Trophoblast cell (in vitro differentiated cells and primary cell): ENCODE data around the gene GRB10.

Experiments
- DNase-seq, 2 donors: peaks; one replicate each; pipeline ENCODE4 v3.0.0-alpha.2; 2016
- H2AFZ ChIP-seq: 2 replicates; pipeline ENCODE4 v1.6.1; 2013; ENCODE audit warnings: low read length, moderate library complexity, mild to moderate bottlenecking; ENCODE audit not compliant: insufficient read depth, poor library complexity
- H2AK5ac ChIP-seq: 2 replicates; pipeline ENCODE4 v1.6.1; 2013; ENCODE audit warnings: mild to moderate bottlenecking, low read length
- H2BK120ac ChIP-seq: 2 replicates; pipeline ENCODE4 v1.6.1; 2013; ENCODE audit warnings: low read length, mild to moderate bottlenecking, moderate library complexity; ENCODE audit not compliant: insufficient read depth, poor library complexity
- H2BK12ac ChIP-seq: 2 replicates; pipeline ENCODE4 v1.6.1; 2013; ENCODE audit warnings: mild to moderate bottlenecking, low read length, moderate library complexity
- H2BK5ac ChIP-seq: 2 replicates; pipeline ENCODE4 v1.6.1; 2013; ENCODE audit warnings: low read length, low read depth, moderate library complexity, mild to moderate bottlenecking; ENCODE audit not compliant: poor library complexity
- H3K14ac ChIP-seq: 2 replicates; pipeline ENCODE4 v1.6.1; 2013; ENCODE audit warnings: mild to moderate bottlenecking, low read length
- H3K18ac ChIP-seq: 2 replicates; pipeline ENCODE4 v1.6.1; 2013; ENCODE audit warnings: mild to moderate bottlenecking, low read length
- H3K23ac ChIP-seq: 2 replicates; pipeline ENCODE4 v1.6.1; 2013; ENCODE audit warnings: low read length
- H3K27ac ChIP-seq: 2 replicates; pipeline ENCODE4 v1.5.1; 2013; ENCODE audit warnings: low read depth, mild to moderate bottlenecking, inconsistent platforms, low read length, moderate library complexity
- H3K27me3 ChIP-seq: 2 replicates; pipeline ENCODE4 v1.6.1; 2013; ENCODE audit warnings: inconsistent platforms, mild to moderate bottlenecking, low read length, moderate library complexity; ENCODE audit not compliant: insufficient read depth
- H3K36me3 ChIP-seq, 2 experiments: 1 replicate in 1 of 2; 2 replicates in 1 of 2; pipeline ENCODE4 v1.6.1; 2013; ENCODE audit warnings: low read length in 2 of 2, mild to moderate bottlenecking in 2 of 2, moderate library complexity in 1 of 2; ENCODE audit not compliant: insufficient read depth in 2 of 2, control insufficient read depth in 1 of 2
- H3K4ac ChIP-seq: 2 replicates; pipeline ENCODE4 v1.6.1; 2013; ENCODE audit warnings: low read depth, mild to moderate bottlenecking, low read length, moderate library complexity
- H3K4me1 ChIP-seq, 2 experiments: 1 replicate in 1 of 2; 2 replicates in 1 of 2; pipeline ENCODE4 v1.6.1; 2013; ENCODE audit warnings: low read length in 2 of 2, mild to moderate bottlenecking in 2 of 2, moderate library complexity in 1 of 2; ENCODE audit not compliant: insufficient read depth in 2 of 2, control insufficient read depth in 1 of 2
- H3K4me2 ChIP-seq: 2 replicates; pipeline ENCODE4 v1.6.1; 2013; ENCODE audit warnings: inconsistent platforms, mild to moderate bottlenecking, low read length, moderate library complexity
- H3K4me3 ChIP-seq: 2 replicates; pipeline ENCODE4 v1.5.1; 2013; ENCODE audit warnings: mild to moderate bottlenecking, low read depth, low read length, inconsistent platforms
- H3K79me1 ChIP-seq: one replicate; pipeline ENCODE4 v1.6.1; 2013; ENCODE audit warnings: low read length
- H3K79me2 ChIP-seq: 2 replicates; pipeline ENCODE4 v1.6.1; 2013; ENCODE audit warnings: low read length, mild to moderate bottlenecking; ENCODE audit not compliant: control insufficient read depth, insufficient read depth, poor library complexity
- H3K9ac ChIP-seq: 2 replicates; pipeline ENCODE4 v1.6.1; 2013; ENCODE audit warnings: mild to moderate bottlenecking, low read length
- H3K9me3 ChIP-seq: 2 replicates; pipeline ENCODE4 v1.6.1; 2013; ENCODE audit warnings: low read depth, mild to moderate bottlenecking, control low read depth, inconsistent platforms, low read length; ENCODE audit not compliant: insufficient read depth
- H4K12ac ChIP-seq: 2 replicates; pipeline ENCODE4 v1.6.1; 2013; ENCODE audit warnings: low read depth, mild to moderate bottlenecking, low read length, moderate library complexity
- H4K8ac ChIP-seq: 2 replicates; pipeline ENCODE4 v1.6.1; 2013; ENCODE audit warnings: low read depth, mild to moderate bottlenecking, low read length, moderate library complexity
- H4K91ac ChIP-seq: one replicate; pipeline ENCODE4 v1.6.1; 2013; ENCODE audit warnings: low read depth, mild to moderate bottlenecking, low read length, moderate library complexity
- WGBS: extraction: QIAGEN DNeasy Blood & Tissue Kit; methylation state at CpG from one replicate; pipeline ENCODE4 v1.1.7; 2013; ENCODE audit warnings: missing lambda C conversion rate; ENCODE audit not compliant: insufficient read length, insufficient coverage; ENCODE audit errors: extremely low coverage; 5-methylcytosine and 5-hydroxymethylcytosine counted together

The GRB10 gene

DNA sequence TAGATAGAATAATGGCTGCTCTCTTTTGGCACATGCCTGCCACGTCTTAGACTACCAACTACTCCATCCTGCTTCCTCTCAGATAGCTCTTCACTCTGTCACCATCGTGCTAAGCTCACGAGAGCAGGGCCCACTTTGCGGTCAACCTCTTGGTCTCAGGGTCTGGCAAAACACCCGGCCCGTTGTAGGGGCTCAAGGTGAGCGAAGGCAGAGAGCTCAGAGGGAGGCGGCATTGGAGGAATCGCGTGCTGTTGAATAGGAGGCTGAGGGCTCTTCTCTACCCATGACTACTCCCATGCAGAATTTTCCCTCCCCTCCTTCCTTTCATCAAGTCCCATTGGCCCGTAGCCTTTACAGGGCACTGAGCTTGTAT lies 116.6 kb downstream of the GRB10 start:
- Histone ChIP-seq H2AK5ac (no peak overlapping the region), H2BK5ac (no peak overlapping the region), H3K27ac (no peak overlapping the region), H3K79me2 (no peaks in the 10 kb centered on the region), H3K36me3 (peaks cover 14 to 19% of the 10 kb centered on the region in 2 experiments), H3K14ac (no peak overlapping the region), H3K4me3 (no peak overlapping the region), H2BK120ac (no peak overlapping the region), H4K12ac (no peak overlapping the region), H3K4ac (no peak overlapping the region), H3K27me3 (no peaks in the 10 kb centered on the region), H3K9me3 (peaks cover 2% of the 10 kb centered on the region), H3K79me1 (no peaks in the 10 kb centered on the region), H4K91ac (no peak overlapping the region), H3K23ac (no peak overlapping the region), H3K9ac (no peak overlapping the region), H3K18ac (no peak overlapping the region), H4K8ac (no peak overlapping the region), H2BK12ac (no peak overlapping the region), H3K4me1 (peaks cover 5 to 9% of the 10 kb centered on the region in 2 experiments), H3K4me2 (no peak overlapping the region), H2AFZ (no peak overlapping the region)
- no peak for DNase-seq
- WGBS, result no CpG with 5 or more reads among the region's 11 CpGs

GRCh38 chr7:50665403-50666123 lies 117.1 kb downstream of the GRB10 start:
- H3K4ac ChIP-seq, result no peak overlapping the region
- H3K79me2 ChIP-seq, result no peaks in the 10 kb centered on the region
- no peaks in the 10 kb centered on the region for H3K79me1 ChIP-seq
- no peak overlapping the region for H3K23ac ChIP-seq
- H3K4me3 ChIP-seq, result no peak overlapping the region
- peaks cover 2% of the 10 kb centered on the region for H3K9me3 ChIP-seq
- peaks cover 18 to 19% of the 10 kb centered on the region in 2 experiments for H3K36me3 ChIP-seq
- no peaks in the 10 kb centered on the region for H3K27me3 ChIP-seq
- no peak overlapping the region for H3K14ac ChIP-seq
- H4K12ac ChIP-seq, result no peak overlapping the region
- H2BK5ac ChIP-seq, result no peak overlapping the region
- H3K18ac ChIP-seq, result no peak overlapping the region
- H4K8ac ChIP-seq, result no peak overlapping the region
- H2AK5ac ChIP-seq, result no peak overlapping the region
- no peak overlapping the region for H3K9ac ChIP-seq
- H3K27ac ChIP-seq, result no peak overlapping the region
- no peak overlapping the region for H2BK120ac ChIP-seq
- no CpG with 5 or more reads among the region's 17 CpGs for WGBS
- no peak overlapping the region for H4K91ac ChIP-seq
- H3K4me2 ChIP-seq, result no peak overlapping the region
- H3K4me1 ChIP-seq, result peaks cover 5 to 9% of the 10 kb centered on the region in 2 experiments
- no peak for DNase-seq
- no peak overlapping the region for H2AFZ ChIP-seq
- no peak overlapping the region for H2BK12ac ChIP-seq

DNA sequence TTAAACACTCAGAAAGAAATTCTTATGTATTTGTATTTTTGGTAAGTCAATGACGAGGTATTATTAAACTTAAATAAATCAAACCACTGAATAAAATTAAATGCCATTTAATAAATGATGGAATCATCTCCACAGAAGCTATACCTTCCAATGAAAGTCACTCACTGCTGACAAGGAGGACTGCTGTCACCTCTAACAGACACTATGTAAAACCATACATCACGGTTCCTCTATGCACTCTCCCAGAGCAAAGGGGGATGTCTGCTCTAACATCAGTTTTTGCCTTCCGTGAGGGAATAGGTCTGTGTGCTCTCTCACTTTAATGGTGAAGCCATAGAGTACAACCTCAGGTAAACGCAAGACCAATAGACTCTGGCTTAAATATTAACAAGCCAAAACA lies 117.8 kb downstream of the GRB10 start:
- Histone ChIP-seq H2AFZ (no peak overlapping the region), H2BK12ac (no peak overlapping the region), H3K79me2 (no peaks in the 10 kb centered on the region), H3K18ac (no peak overlapping the region), H3K4ac (no peak overlapping the region), H3K23ac (no peak overlapping the region), H3K9ac (no peak overlapping the region), H2BK120ac (no peak overlapping the region), H3K4me2 (no peak overlapping the region), H2BK5ac (no peak overlapping the region), H3K14ac (no peak overlapping the region), H4K12ac (no peak overlapping the region), H2AK5ac (no peak overlapping the region), H3K4me3 (no peak overlapping the region), H4K8ac (no peak overlapping the region), H3K27me3 (no peaks in the 10 kb centered on the region), H3K4me1 (peaks cover 5 to 9% of the 10 kb centered on the region in 2 experiments), H3K36me3 (peaks cover 18% of the 10 kb centered on the region in 2 experiments), H3K27ac (no peak overlapping the region), H3K9me3 (peaks cover 2% of the 10 kb centered on the region), H4K91ac (no peak overlapping the region), H3K79me1 (no peaks in the 10 kb centered on the region)
- no peak for DNase-seq
- no CpG with 5 or more reads among the region's 4 CpGs for WGBS

DNA sequence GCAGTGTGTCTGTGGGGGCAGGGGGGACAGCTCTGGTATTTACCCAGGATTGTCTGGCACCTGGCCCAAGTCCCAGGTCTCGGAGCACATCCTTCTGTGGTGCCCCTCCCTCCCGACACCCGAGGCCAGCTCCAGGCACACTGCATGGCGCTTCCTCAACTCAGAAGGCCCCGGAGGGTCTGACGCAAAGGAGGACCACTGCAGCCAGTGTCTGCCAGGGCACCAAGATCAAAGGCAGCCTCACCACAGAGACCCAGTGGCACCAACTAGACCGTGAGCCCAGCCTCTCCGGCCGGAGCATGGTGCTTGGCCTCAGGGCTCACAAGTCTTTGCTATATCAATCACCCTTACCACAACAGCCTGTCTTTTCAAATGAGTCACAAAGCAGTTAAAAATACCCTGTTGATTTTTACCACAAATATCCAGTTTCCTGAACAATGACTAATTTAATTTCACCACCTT lies 118.2 kb downstream of the GRB10 start:
- Histone ChIP-seq H2BK12ac (no peak overlapping the region), H3K18ac (no peak overlapping the region), H3K79me1 (no peaks in the 10 kb centered on the region), H3K23ac (no peak overlapping the region), H3K4me1 (peaks cover 5 to 9% of the 10 kb centered on the region in 2 experiments), H4K12ac (no peak overlapping the region), H3K79me2 (no peaks in the 10 kb centered on the region), H3K27ac (no peak overlapping the region), H3K9ac (no peak overlapping the region), H3K36me3 (peaks cover 14 to 18% of the 10 kb centered on the region in 2 experiments), H3K27me3 (no peaks in the 10 kb centered on the region), H4K91ac (no peak overlapping the region), H2AK5ac (no peak overlapping the region), H3K4me3 (no peak overlapping the region), H4K8ac (no peak overlapping the region), H2BK120ac (no peak overlapping the region), H2AFZ (no peak overlapping the region), H3K14ac (no peak overlapping the region), H3K4me2 (no peak overlapping the region), H3K9me3 (peaks cover 2% of the 10 kb centered on the region), H3K4ac (no peak overlapping the region), H2BK5ac (no peak overlapping the region)
- DNase-seq, result no peak
- WGBS, result no CpG with 5 or more reads among the region's 9 CpGs
